ENCODE measurements around the gene NAA11.

Gene NAA11

GRCh38 chr4:79306795-79307194 lies 19.1 kb downstream of the NAA11 start:
- H3K27ac ChIP-seq = no peak overlapping the region
- CTCF ChIA-PET = no interaction called here
- no peak for TF ChIP-seq CTCF (conservative IDR thresholded peaks at IDR 0.05; ENCODE audit: low read depth)
- POLR2A ChIA-PET (ENCODE audit: low non-redundant PET) = no interaction called here
- no peak for DNase-seq (ENCODE audit: low spot score)

GRCh38 chr4:79300280-79300679 lies 25.6 kb downstream of the NAA11 start:
- no peak for DNase-seq (ENCODE audit: low spot score)
- POLR2A ChIA-PET (ENCODE audit: low non-redundant PET) = no interaction called here
- CTCF ChIA-PET = interaction anchor here (0.7 kb wide), 1 partner anchor 260 kb away, joined by 3 read pairs; no protein-coding TSS in a partner anchor
- no peak for TF ChIP-seq CTCF (conservative IDR thresholded peaks at IDR 0.05; ENCODE audit: low read depth)
- H3K27ac ChIP-seq = no peak overlapping the region

- TF ChIP-seq CTCF (conservative IDR thresholded peaks at IDR 0.05; ENCODE audit: low read depth) = no peak
- DNase-seq (ENCODE audit: low spot score) = no peak
- H3K27ac ChIP-seq = no peak overlapping the region
- ChIA-PET POLR2A (ENCODE audit: low non-redundant PET) (no interaction called here), CTCF (no interaction called here)
Measured at GRCh38 chr4:79298484-79298883, 27.4 kb downstream of the NAA11 start.

GRCh38 chr4:79298027-79298426 lies 27.8 kb downstream of the NAA11 start:
- H3K27ac ChIP-seq = no peak overlapping the region
- ChIA-PET POLR2A (ENCODE audit: low non-redundant PET) (no interaction called here), CTCF (no interaction called here)
- TF ChIP-seq CTCF (conservative IDR thresholded peaks at IDR 0.05; ENCODE audit: low read depth) = no peak
- no peak for DNase-seq (ENCODE audit: low spot score)

- CTCF ChIA-PET = no interaction called here
- no peak for DNase-seq (ENCODE audit: low spot score)
- no peak overlapping the region for H3K27ac ChIP-seq
- POLR2A ChIA-PET (ENCODE audit: low non-redundant PET) = no interaction called here
- TF ChIP-seq CTCF (conservative IDR thresholded peaks at IDR 0.05; ENCODE audit: low read depth) = no peak
Measured at GRCh38 chr4:79297479-79297878, 28.4 kb downstream of the NAA11 start.

- DNase-seq (ENCODE audit: low spot score) = no peak
- ChIA-PET POLR2A (ENCODE audit: low non-redundant PET) (no interaction called here), CTCF (no interaction called here)
- TF ChIP-seq CTCF (conservative IDR thresholded peaks at IDR 0.05; ENCODE audit: low read depth) = no peak
- no peak overlapping the region for H3K27ac ChIP-seq
Measured at GRCh38 chr4:79296768-79297428, 29.0 kb downstream of the NAA11 start.
